ENCODE data around the gene RNASE2. TPM values are rescaled to one million over a fixed set of nuclear protein-coding genes. Genes with fewer than 3 reads are reported as not detected.
A peak's percentile ranks its signal among the peaks of the same experiment; 100 is the strongest.

Gene RNASE2
- total RNA-seq, 6 experiments from 2014 or later: 0.29 to 1.7 (median 0.81) TPM; not detected in 1

DNA sequence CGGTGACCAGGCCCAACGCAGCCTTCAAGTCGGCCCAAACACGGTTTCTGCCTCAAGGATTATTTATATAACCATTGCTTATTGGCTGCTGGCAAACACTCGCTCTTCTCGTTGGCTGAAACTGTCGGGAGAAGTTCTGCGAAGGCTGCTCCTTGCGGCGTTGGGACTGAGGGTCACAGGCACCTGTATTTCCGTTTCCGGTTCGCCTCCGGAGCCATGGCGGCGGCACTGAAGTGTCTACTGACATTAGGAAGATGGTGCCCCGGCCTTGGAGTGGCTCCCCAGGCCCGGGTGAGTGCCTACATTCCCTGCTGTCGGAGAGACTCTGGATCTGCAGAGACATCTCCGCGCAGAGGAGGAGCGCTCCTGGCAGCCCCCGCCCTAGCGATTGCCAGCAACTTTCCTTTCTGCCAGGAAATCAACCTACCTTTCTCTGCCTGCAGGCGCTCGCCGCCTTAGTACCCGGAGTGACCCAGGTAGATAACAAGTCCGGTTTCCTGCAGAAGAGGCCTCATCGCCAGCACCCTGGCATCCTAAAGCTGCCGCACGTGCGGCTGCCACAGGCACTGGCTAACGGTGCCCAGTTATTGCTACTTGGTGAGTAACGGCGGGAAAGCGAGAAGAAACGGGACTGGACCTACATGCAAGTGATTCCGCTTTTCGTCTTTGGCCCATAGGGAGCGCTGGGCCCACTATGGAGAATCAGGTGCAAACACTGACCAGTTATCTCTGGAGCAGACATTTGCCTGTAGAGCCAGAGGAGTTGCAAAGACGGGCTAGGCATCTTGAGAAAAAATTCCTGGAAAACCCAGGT, 34.7 kb downstream of the RNASE2 start, which contains the start of gene METTL17:
TSS of gene METTL17 (plus strand) at position 194 of the 814 bp plus-strand sequence. CDS start at position 217, 23 bp downstream.
- H3K9me3 ChIP-seq: no peaks in the 10 kb centered on the region
- intact Hi-C loops (cut with DNase I): no loop called here

GRCh38 chr14:20996521-20996920, 41.2 kb downstream of the RNASE2 start:
- no peak overlapping the region for H3K4me3 ChIP-seq
- peaks cover 0 to 2% (median 0%) of the 10 kb centered on the region in 4 donors for H3K4me1 ChIP-seq
- no peak overlapping the region for H3K27ac ChIP-seq
- WGBS (ENCODE audit: insufficient coverage, low coverage, low lambda C conversion rate, missing lambda C conversion rate): 90% methylated on average over 9 of the region's 14 CpGs
- intact Hi-C loops (cut with DNase I): no loop called here
- H3K9me3 ChIP-seq: no peaks in the 10 kb centered on the region
- H3K36me3 ChIP-seq: peaks cover 9 to 56% (median 30%) of the 10 kb centered on the region in 4 donors
- no peak for DNase-seq
- H3K27me3 ChIP-seq: no peaks in the 10 kb centered on the region
- TF ChIP-seq CTCF (IDR thresholded peaks at IDR 0.05) (no peak), POLR2A (IDR thresholded peaks at IDR 0.05) (no peak)
- ATAC-seq: no peak

More for the DNA sequence above, 34.7 kb downstream of the RNASE2 start, which contains the start of gene METTL17:
- peak within 1 kb of the TSS; percentile 84 to 94 (median 84) for H3K4me3 ChIP-seq
- peaks cover 4 to 33% (median 19%) of the 10 kb centered on the region in 4 donors for H3K36me3 ChIP-seq
- DNase-seq (peak; percentile 86 to 89 (median 88)), ATAC-seq (peak; percentile 92 to 96 (median 94))
- no peaks in the 10 kb centered on the region for H3K27me3 ChIP-seq
- TF ChIP-seq POLR2A (IDR thresholded peaks at IDR 0.05) (peak; percentile 71), CTCF (IDR thresholded peaks at IDR 0.05) (peak; percentile 18 to 40 (median 32))
- H3K27ac ChIP-seq: peak within 1 kb of the TSS; percentile 27 to 58 (median 44)
- WGBS (ENCODE audit: insufficient coverage, low coverage, low lambda C conversion rate, missing lambda C conversion rate): 0% methylated on average over 25 of the region's 42 CpGs
- H3K4me1 ChIP-seq: peaks cover 0 to 13% (median 3%) of the 10 kb centered on the region in 4 donors

GRCh38 chr14:20997115-20997514, 41.8 kb downstream of the RNASE2 start:
- DNase-seq (no peak), ATAC-seq (no peak)
- Histone ChIP-seq H3K36me3 (peaks cover 9 to 51% (median 28%) of the 10 kb centered on the region in 4 donors), H3K27ac (no peak overlapping the region), H3K9me3 (no peaks in the 10 kb centered on the region), H3K27me3 (no peaks in the 10 kb centered on the region), H3K4me3 (no peak overlapping the region), H3K4me1 (no peaks in the 10 kb centered on the region)
- intact Hi-C loops (cut with DNase I): no loop called here
- TF ChIP-seq POLR2A (IDR thresholded peaks at IDR 0.05) (no peak), CTCF (IDR thresholded peaks at IDR 0.05) (no peak)
- 63% methylated on average over 4 of the region's 4 CpGs for WGBS (ENCODE audit: insufficient coverage, low coverage, low lambda C conversion rate, missing lambda C conversion rate)

GRCh38 chr14:20997564-20997963, 42.3 kb downstream of the RNASE2 start:
- Histone ChIP-seq H3K36me3 (peaks cover 9 to 46% (median 25%) of the 10 kb centered on the region in 4 donors), H3K4me3 (no peak overlapping the region)

More at GRCh38 chr14:20997564-20997963, 42.3 kb downstream of the RNASE2 start:
- intact Hi-C loops (cut with DNase I): no loop called here
- Histone ChIP-seq H3K9me3 (no peaks in the 10 kb centered on the region), H3K27me3 (no peaks in the 10 kb centered on the region), H3K27ac (no peak overlapping the region), H3K4me1 (no peaks in the 10 kb centered on the region)
- WGBS (ENCODE audit: insufficient coverage, low coverage, low lambda C conversion rate, missing lambda C conversion rate): 67% methylated on average over 6 of the region's 6 CpGs
- no peak for ATAC-seq
- DNase-seq: no peak
- no peak for TF ChIP-seq CTCF (IDR thresholded peaks at IDR 0.05)
- TF ChIP-seq POLR2A (IDR thresholded peaks at IDR 0.05): no peak

Data from right lobe of liver (tissue), 6 donors.